Activated CD8-positive, alpha-beta memory T cell treated with anti-CD3 and anti-CD28 coated beads for 4 hours (primary cell): ENCODE data around the gene ATP10A.
A peak's percentile ranks its signal among the peaks of the same experiment; 100 is the strongest.

ENCODE experiments used
- DNase-seq, 2 donors: peaks; one replicate each; pipeline ENCODE4 v3.0.0-alpha.2; 2020; ENCODE audit warnings: low read depth in 2 of 2

The ATP10A gene

DNA sequence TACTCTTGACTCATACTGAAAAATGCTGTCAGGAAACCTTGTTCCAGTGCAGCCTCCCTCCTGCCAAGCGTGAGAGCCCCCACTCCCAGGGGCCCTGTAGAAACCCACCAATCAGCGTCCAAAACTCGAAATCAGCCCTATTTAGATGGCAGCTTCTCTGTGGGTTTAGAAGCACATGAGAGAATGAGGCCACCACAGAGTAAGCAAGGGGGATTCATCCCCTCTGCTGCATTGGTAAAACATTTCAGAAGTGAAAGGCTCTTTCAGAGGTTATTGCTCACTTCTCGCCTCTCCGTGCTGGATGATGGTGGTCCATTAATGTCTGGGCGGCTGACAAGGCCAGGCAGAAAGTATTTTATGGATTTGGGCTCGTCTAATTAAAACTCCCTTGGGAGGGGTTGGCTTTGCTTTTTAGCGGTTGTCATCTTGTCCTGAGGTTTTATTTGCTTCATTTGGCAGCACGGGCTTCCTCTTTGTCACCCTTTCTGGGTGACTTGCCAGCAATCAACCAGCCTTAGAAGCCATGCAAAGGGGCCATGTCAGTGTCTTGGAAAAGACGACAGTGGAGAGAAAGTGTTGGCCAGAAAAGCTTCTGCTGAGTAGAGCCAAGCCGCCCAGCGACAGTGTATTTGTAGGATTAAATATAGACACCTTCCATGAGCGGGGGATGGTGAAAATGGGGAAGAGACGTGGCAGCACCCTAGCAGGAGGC is 145.5 kb downstream of the ATP10A start:
- no peak for DNase-seq

DNA sequence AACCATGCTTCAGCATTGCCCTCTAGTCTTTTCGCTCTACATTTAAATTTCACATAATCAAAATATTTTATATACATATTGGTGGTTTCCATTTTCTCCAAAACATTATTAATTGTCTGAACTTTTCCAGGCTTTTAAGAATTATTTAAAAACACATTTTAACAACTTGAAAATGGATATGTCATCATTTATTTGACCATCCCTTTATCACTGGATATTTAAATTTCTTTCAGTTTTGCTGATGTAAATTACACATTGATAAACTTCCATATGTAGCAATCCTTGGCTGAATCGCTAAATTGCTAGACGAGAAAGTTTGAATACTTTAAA is 146.0 kb downstream of the ATP10A start:
- DNase-seq: no peak

DNA sequence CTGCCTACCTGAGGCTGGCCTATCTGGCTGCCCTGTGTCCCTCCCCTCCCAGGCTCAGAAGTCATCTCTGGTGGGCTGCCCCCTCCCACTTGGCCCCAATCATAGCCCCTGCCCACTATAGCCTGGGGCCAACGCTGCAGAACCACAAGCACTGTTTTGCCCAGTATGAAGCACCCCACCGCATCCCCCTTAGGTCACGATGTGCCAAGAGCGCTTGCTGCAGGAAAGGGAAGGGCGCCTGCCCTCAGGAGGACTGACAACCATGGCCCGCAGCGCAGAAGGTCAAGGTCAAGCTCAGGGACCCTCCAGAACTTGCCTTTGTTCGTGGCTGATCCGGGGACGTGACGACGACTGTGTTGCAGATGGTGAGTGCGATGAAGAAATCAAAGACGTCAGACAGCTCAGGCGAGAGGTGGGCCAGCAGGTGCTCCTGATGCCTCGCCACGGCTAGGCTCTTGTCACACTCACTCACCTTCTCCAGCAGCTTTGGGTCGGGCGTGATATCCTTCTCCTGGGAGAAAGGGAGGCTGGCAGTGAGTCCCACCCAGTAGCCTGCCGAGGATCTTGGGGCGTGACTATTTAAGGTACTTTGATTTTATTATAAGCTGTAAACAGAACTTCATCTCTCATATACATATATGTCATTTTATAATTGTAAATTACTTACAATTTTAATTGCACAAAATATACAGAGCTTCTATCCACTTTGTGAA is 146.6 kb downstream of the ATP10A start:
- DNase-seq: no peak

DNA sequence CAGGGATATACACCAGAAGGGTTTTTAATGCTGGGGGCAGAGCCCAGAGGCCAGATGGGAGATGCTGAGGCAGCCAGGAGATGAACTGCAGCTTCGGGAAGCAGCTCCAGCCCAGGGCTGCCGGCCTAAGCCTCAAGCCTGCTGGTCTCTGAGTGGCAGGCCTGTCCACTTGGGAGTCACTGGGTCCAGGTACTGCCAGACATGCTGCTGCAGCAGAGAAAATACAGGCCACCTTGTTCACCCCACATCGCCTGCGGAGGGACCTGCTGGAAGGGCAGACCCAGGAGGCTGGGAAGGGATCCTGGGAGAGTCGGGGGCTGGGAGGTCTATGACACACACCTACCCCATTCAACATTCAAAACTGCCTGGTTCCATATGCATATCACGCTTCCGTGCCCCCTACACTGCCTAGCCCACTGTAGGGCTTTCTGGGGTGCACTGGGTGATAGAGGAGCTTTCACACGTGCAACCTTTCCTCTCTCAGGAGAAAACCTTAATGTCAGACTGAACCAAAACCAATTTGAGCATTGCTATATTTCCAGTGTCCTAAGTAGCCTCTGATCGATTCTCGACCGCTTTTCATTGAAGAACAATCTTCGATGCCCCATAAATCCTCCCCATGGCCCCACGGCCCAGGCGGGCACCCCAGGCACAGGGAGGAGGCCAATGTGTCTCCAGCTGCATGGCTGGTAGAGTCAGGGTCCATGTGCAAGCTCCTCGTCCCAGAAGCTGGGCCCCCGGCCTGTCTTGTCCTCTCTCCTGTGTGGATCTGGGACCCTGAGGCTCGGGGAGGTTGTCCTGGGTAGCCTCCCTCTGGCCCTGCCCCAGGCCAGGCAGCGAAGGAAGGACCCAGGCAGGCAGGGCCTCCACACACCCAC is 147.4 kb downstream of the ATP10A start:
- DNase-seq: no peak

DNA sequence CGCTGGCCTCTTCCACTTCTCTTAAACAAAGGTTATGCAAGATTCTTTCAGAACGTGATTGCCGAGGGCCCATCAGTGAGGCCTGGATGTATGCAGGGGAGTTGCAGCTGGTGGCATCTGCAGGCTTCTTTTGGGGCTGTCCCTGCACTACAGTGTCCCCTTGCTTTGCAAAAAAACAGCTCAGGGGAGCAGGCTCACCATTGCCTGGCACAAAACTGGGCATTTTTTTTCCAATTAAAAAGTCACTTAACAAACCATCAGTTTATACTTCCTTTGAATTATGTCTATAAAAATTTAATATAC is 148.6 kb downstream of the ATP10A start:
- DNase-seq: no peak

DNA sequence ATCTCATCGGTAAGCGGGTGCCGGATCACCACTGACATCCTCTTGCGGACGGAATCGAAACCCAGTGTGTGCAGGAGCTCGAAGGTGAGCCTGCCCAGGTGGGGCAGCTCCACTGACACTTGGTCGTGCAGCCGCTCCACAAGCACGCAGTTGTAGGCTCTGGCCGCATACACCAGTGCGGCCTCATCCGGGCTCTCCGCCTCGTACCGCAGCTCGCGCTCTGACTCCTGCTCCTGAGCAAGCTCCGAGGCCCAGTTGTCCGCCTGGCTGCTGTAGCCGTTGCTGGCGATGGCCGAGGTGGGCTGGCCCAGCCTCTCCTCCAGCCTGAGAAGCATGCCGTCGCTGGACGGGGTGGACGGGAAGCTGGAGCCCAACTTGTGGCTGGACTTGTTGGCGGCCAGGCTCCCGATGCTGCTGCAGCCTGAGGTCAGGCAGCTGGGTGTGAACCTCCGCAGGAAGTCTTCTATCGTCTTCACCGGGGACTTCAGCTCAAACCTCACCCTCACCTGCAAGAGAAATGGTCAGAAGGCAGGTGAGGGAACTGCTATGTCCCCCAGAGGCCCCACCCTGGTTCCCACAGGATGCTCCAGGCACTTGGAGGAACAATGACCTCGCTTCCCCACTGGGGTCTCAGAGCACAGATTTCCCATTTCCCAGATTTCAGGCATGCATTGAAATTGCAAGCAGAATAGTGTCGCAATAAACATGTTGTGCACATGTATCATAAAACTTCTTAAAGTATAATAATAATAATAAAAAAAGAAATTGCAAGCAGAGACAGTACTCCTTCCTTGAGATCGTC is 149.2 kb downstream of the ATP10A start:
- no peak for DNase-seq

DNA sequence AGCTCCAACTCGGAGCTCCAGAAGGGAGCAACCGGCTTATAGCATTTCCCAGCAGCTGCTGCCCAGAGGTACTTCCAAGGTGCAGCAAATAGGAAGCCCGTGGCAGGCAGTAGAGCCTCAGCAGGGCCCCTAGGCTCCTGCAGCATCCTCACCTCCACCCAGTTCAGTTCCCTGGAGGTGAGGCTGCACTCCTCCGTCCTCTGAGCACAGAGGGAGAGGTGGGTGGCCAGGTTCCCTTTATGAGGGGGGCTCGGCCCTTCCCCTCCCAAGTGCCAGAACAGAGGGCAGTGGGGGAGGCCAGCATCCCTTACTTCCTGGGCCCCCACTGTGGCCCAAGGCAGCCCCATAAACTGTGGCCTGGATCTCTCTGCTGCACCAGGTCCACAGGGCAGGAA is 150.2 kb downstream of the ATP10A start:
- no peak for DNase-seq

DNA sequence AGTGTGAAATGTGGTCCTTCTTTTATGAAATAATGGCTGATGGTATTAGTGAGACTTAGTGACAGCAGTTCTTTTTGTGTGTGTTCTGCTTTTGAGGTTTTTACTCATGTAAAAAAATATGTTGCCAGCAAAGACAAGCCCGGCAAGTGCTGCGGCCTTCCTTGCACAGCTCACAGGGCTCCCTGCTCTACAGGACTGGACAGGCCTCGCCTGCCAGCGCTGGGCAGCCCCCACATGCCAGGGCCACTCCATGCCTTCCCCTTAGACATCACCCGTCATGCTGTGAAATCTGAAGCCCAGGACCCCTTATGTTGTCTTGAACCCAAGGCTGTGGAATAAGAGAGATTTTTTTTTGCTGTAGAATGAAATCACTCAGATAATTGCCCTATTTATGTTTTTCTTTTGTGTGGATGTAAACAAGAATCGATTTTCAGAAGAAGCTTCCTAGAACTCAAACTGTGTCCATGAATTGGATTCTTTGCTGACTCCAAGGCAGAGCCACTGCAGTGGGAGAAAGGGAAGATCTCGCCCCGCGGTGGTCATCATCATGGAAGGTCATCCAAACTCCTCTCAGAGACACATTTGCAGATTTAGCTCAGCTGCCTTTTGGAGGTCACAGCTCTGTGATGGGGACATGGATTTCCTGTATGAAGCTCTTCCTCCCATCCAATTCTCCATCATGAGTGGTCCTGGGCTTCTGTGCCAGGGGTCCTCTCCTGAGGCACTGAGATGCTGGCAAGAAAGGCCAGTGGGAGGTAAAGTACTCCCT is 150.8 kb downstream of the ATP10A start:
- DNase-seq: no peak

DNA sequence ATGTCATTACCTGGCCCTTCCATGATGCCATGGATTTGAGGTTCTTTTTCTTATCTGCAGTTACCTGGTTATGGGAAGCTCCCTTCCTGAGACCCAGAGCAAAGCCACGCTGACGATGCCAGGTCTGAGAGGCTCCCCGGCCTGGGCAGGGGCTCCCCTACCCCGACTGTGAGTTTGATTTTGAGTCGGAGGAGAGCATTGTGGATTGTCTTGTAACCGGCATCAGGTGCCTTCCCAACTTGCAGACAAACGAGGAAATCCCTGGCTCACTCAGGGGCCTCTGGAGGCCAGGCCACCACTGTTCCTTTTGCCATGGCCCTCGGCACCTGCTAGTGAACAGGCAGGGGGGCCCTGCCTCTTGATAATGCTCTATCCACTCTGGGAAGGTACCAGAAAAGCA is 151.4 kb downstream of the ATP10A start:
- DNase-seq: no peak

DNA sequence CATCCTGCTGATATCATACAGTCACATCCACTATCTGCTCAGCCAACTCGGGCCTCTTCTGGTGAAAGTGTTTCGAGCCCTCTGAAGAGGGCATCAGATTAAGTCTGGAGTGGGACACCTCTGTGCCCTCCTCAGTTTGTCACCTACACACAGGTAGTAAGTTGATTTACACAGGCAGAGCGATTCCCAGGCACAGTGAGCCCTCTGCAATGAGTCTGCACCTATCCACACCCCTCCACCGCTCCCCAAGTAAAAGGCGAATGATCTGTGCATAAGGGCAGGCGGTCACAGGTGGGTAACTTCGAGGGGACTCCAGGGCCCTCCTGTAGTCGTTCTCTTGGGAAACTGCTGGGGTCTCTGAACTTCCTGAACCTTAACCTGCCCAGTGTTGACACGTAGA is 152.0 kb downstream of the ATP10A start:
- no peak for DNase-seq

DNA sequence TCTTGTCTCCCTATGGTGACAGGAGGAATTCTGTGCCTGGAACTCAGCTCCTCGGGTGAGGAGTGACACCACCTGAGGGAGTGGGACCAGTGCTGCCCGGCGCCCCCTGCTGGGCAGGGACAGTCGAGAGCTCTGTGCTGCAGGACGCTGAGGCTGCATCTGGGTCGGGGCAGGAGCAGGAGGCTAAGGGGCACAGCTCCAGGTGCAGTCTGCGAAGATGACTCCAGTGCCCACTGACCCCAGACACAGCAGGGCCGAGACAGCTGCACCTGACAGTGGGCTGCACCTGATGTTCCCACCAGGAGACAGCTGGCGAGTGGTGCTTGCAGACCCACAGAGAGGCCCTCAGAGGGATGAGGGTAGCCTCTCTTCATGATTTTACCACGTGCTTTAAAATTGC is 152.9 kb downstream of the ATP10A start:
- DNase-seq: peak in 1 of 2 donors; percentile 8

DNA sequence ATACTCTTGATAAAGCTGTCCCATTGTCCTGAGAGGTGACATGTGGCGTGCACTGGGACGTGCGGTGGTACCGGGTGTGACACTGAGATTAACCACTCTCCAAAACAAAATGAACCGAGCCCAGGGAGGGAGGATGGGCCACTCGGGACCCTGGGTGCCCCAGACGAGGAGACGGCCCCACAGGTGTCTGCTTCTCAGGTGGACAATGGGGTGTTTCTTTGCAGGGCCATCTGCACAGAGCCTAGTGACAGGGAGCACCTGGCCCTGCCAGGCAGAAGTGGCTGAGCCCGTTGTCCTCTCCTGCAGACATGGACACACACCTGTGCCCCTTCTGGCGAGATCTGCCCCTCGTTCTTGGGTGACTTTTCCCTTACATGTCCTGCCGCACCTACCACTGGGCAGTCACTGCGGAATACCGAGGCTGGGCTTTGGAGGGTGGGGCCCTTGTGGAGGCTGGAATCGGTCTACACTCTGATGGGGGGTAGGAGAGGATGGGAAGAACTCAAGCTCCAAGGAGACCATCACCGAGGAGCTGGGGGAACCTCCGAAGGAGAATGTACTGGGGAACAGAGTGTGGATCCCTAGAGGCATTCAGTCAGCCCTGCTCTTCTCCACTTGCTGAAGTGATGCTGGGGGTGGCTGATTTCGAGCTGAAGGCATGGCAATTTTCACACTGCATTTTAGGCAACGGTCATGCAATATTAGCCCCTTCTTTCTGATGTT is 153.5 kb downstream of the ATP10A start:
- DNase-seq: no peak

DNA sequence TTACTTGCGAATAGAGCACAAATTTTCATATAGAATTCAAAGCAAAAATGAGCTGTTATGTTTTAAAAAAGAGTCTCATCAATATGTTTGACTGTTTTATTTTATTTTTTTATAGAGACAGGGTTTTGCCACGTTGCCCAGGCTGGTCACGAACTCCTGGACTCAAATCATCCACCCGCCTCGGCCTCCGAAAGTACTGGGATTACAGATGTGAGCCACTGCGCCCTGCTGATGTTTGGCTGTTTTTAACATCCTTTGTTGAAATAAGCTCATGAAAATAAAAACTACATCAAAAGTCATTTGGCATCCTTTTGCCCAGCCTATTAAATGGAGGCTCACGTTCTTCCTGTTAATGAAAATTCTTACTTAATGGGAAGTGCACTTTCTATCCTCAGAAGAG is 154.7 kb downstream of the ATP10A start:
- DNase-seq: no peak

DNA sequence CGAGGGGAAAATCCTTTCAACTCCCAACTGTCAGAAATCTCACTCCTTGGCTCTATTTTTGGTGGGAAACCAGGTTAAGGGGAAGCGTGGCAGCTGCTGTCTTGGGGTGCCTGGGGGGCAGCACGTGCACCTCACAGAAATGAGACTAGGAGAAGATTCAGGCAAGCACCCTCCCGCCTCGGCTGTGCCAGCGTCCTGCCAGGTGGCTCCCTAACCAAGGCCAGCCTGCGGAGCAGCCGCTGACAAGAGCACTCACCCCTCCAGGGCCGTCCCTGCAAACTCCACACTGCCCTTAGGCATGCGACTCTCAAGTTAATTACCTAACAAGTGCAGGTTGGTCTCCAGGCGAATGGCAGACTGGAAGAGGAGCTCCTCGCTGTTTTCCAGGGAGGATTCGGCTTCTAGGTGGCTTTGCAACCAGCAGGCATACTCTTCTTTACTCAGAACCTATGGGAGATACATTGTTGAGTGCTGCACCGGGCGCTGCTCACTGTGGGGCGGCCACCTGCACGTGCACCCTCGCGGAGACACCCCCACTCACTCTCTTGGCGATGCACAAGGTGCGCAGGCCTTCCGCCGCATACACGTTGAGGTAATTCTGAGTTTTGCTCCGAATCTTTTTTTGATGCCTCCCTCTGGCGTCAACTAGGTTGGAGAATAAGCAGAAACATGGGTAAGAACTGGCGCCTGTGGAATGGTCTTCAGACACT is 155.3 kb downstream of the ATP10A start:
- no peak for DNase-seq

DNA sequence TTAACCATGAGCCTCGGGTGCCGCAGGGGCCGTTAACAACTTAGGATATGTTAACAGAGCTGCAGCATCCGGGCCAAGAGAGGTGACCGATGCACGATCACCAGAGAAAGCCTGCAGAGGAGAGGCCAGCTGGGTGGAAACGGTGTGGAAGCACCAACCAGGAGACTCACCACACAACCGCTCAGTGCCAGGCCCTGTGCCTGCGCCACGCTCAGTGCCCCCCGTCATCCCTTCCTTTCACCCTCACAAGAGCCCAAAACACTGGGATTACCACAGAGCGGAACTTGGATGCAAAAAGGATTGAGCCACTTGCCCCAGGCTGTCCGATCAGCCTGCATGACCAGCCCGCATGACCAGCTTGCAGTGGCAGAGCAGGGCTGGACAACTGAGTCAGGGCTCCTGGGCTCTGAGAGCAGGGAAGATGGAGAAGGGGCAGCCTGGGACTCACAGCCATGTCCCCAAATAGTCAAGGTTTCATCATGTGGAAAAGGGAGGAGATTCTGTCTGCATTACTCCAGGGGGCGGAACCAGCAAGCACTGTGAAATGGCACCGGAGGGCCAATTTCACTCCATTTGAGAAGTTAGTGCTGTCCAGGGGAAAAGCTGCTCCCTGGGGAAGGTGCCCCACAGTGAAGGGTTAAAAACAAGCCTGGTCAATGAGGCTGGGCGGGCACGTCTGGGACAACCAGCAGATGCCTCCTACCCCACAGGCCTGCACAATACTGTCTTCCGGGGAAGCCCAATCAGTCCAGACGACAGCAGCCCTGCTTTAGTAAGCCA is 156.8 kb downstream of the ATP10A start:
- DNase-seq: no peak

DNA sequence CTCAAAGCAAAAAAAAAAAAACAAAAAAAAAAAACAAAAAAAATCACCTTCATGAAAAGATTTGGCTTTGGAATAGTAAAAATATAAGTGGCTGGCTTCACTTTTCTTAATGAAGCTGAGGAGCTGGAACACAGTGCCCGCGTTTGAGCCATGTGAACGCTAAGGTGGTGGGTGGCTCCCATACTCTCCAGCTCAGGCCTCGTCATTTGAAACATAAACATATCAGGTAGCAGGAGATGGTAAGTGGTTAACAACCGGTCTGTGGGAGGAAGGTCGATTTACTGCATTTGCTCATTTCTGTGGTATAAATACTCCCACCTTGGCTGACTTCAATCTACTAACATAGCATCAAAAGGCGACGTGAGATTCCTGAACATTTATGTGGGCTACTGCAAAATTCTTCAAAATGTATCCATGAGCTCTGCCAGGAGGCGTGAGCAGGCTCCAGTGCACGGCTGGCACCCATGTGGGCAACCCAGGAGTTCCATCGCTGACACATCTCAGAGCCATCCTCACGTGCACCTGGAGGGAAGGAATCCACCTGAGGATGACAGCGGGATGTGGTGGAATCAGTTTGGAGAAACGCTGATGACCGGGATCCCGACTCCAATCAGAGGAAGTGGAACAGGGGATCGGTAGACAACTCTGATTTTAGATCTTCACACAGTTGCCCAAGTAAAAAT is 157.6 kb downstream of the ATP10A start:
- no peak for DNase-seq

DNA sequence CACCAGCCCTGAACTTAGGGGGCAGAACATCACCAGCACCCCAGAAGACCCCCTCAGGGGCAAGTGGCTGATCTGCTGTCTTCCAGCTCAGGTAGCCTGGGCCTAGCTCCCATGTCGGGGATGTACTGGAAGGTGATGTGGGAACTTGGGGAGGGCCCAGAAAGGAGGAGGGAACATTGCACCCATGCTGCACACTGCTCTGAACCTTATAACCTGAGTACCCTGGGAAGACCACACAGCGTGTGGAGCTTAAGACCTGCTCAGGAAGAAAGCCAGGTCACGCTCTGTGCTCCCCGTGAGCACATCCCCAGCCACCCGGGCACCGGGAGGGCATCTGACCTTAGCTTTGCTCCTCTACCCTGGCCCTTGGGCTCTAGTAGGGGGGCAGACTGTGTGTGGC is 159.4 kb downstream of the ATP10A start:
- DNase-seq: no peak

DNA sequence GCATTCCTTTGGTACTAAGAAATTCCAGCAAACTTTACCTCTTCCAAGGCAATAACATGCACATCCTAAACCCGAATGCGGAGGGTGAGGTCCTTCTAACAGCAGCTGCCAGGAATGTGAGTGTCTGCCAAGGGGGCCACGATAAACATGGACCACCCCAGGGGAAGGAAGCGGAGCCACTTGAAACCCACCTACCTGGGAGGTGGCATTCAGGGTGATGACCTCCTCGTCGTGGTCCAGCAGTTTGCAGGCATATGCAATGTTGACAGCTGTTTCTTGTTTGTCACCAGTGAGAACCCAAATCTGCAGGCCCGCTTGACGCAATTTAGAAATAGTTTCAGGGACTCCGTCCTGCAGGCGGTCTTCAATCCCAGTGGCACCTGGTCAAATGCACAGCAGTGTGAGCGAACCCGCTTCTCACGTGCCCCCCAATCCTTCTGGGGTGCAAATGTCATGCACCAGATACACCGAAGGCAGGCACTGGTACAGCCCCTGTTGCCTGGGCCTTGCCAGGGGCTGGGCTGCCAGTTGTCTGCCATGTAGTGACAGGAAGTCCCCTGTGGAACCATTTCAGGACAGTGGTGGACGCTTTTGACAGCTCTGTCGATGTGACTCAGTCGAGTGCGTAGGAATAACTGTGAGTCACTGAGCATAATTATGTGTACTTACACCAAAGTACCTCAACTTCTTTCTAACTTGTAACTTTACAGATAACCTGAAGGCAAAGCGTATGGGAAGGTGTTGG is 161.2 kb downstream of the ATP10A start:
- no peak for DNase-seq
